Measurements from ENCODE around the gene BTBD19. TPM values are rescaled to one million over a fixed set of nuclear protein-coding genes. Genes with fewer than 3 reads are reported as not detected.

The BTBD19 gene
- total and polyA plus RNA-seq, 9 of the 15 experiments (the other 6 are each of a cell fraction or from before 2014, with no cell fraction given), result 0.22 to 2.0 (median 0.95) TPM

DNA sequence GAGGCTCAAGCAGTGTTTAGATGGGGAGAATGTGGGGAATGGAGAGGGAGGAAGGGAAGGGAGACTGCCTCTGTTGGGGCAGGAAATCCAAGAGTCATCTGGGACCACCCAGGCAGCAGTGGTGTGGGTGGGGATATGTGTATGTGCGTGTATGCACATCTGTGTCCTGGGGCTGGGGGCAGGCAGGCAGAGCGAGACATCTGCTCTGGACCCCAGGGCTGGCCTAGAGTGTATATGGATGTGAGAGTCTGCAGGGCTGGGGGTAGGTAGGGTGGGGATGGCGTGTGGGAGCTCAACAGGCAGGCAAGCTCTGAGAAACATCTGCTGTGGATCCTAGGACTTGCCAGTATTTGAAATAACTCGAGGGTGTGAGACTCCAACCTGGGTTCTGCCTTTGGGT is 31.3 kb downstream of the BTBD19 start:
- Histone ChIP-seq H3K9me3 (replicated peaks; ENCODE audit: control insufficient read depth, insufficient read depth, low read depth, low read length) (no peaks in the 10 kb centered on the region), H3K4me3 (no peak overlapping the region), H3K4me1 (replicated peaks in 1 of 2; ENCODE audit: control insufficient read depth in 2 of 2, insufficient read depth in 2 of 2, low read length in 2 of 2) (peaks cover 13 to 18% of the 10 kb centered on the region in 2 experiments), H3K9ac (ENCODE audit: insufficient read depth in 1 of 2, low read depth in 2 of 2, low read length in 2 of 2) (peak overlapping the region in 1 of 2 experiments; percentile 60; a peak in 2 of 4 replicates), H2AFZ (ENCODE audit: low read depth, low read length) (no peak overlapping the region), H3K4me2 (ENCODE audit: insufficient read depth, low read length) (no peak overlapping the region), H3K9me1 (ENCODE audit: control insufficient read depth, insufficient read depth, low read length) (no peaks in the 10 kb centered on the region), H4K20me1 (replicated peaks; ENCODE audit: control insufficient read depth, insufficient read depth, low read length) (no peaks in the 10 kb centered on the region), H3K36me3 (ENCODE audit: control insufficient read depth, insufficient read depth, low read length) (no peaks in the 10 kb centered on the region), H3K27me3 (ENCODE audit: control insufficient read depth in 2 of 2, insufficient read depth in 2 of 2, low read length in 2 of 2) (no peaks in the 10 kb centered on the region), H3K79me2 (ENCODE audit: control insufficient read depth, insufficient read depth, low read length) (no peaks in the 10 kb centered on the region), H3K27ac (ENCODE audit: extremely low read depth, low read depth, low read length) (no peak overlapping the region)
- CTCF ChIA-PET (ENCODE audit: low intra/inter-chr PET ratio), result no interaction called here
- WGBS (ENCODE audit: insufficient coverage, low coverage, missing lambda C conversion rate), result 56% methylated on average over 4 of the region's 4 CpGs
- intact Hi-C loops (cut with micrococcal nuclease), result loop anchor here (10.0 kb wide), 1 partner anchor 385 kb away; no protein-coding TSS in a partner anchor
- POLR2A ChIA-PET, result interaction anchor here (2.9 kb wide), 1 partner anchor 20 kb away, joined by 19 read pairs; no protein-coding TSS in a partner anchor
- DNase-seq (ENCODE audit: extremely low read depth in 1 of 4, low spot score in 3 of 4), result no peak
- no peak for ATAC-seq
- BruUV-seq (replicated peaks), result no TSS peak
- in situ Hi-C loops (cut with MboI), result loop anchor here (5.0 kb wide), 1 partner anchor 173 kb away; the partner anchor contains the start of genes HECTD3 and UROD
- no peak for FAIRE-seq
- TF ChIP-seq, protein P1, sequence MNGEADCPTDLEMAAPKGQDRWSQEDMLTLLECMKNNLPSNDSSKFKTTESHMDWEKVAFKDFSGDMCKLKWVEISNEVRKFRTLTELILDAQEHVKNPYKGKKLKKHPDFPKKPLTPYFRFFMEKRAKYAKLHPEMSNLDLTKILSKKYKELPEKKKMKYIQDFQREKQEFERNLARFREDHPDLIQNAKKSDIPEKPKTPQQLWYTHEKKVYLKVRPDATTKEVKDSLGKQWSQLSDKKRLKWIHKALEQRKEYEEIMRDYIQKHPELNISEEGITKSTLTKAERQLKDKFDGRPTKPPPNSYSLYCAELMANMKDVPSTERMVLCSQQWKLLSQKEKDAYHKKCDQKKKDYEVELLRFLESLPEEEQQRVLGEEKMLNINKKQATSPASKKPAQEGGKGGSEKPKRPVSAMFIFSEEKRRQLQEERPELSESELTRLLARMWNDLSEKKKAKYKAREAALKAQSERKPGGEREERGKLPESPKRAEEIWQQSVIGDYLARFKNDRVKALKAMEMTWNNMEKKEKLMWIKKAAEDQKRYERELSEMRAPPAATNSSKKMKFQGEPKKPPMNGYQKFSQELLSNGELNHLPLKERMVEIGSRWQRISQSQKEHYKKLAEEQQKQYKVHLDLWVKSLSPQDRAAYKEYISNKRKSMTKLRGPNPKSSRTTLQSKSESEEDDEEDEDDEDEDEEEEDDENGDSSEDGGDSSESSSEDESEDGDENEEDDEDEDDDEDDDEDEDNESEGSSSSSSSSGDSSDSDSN (IDR thresholded peaks at IDR 0.05; ENCODE audit: borderline replicate concordance in 1 of 2, low read depth in 2 of 2, low read length in 2 of 2), result no peak
- TF ChIP-seq ZNF253 (CRISPR knock-in tag; conservative IDR thresholded peaks at IDR 0.05) (no peak), TBP (optimal IDR thresholded peaks at IDR 0.05; ENCODE audit: low read depth, low read length) (no peak), ZNF436 (CRISPR knock-in tag; IDR thresholded peaks at IDR 0.05) (no peak), CHD2 (IDR thresholded peaks at IDR 0.05; ENCODE audit: low read depth, low read length) (no peak), CREBBP (IDR thresholded peaks at IDR 0.05; ENCODE audit: low read depth, low read length) (no peak), BRF1 (IDR thresholded peaks at IDR 0.05; ENCODE audit: borderline replicate concordance, extremely low read depth, insufficient read length) (no peak), POLR2H (tag; IDR thresholded peaks at IDR 0.05; ENCODE audit: low read depth) (no peak), CHD1 (IDR thresholded peaks at IDR 0.05; ENCODE audit: low read length) (no peak), MAFG (tag; conservative IDR thresholded peaks at IDR 0.05) (no peak)
- TF ChIP-seq, protein P2, sequence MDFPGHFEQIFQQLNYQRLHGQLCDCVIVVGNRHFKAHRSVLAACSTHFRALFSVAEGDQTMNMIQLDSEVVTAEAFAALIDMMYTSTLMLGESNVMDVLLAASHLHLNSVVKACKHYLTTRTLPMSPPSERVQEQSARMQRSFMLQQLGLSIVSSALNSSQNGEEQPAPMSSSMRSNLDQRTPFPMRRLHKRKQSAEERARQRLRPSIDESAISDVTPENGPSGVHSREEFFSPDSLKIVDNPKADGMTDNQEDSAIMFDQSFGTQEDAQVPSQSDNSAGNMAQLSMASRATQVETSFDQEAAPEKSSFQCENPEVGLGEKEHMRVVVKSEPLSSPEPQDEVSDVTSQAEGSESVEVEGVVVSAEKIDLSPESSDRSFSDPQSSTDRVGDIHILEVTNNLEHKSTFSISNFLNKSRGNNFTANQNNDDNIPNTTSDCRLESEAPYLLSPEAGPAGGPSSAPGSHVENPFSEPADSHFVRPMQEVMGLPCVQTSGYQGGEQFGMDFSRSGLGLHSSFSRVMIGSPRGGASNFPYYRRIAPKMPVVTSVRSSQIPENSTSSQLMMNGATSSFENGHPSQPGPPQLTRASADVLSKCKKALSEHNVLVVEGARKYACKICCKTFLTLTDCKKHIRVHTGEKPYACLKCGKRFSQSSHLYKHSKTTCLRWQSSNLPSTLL (IDR thresholded peaks at IDR 0.05), result no peak
- TF ChIP-seq, protein P3, sequence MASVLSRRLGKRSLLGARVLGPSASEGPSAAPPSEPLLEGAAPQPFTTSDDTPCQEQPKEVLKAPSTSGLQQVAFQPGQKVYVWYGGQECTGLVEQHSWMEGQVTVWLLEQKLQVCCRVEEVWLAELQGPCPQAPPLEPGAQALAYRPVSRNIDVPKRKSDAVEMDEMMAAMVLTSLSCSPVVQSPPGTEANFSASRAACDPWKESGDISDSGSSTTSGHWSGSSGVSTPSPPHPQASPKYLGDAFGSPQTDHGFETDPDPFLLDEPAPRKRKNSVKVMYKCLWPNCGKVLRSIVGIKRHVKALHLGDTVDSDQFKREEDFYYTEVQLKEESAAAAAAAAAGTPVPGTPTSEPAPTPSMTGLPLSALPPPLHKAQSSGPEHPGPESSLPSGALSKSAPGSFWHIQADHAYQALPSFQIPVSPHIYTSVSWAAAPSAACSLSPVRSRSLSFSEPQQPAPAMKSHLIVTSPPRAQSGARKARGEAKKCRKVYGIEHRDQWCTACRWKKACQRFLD (CRISPR knock-in tag; IDR thresholded peaks at IDR 0.05), result no peak
- TF ChIP-seq, protein P4, sequence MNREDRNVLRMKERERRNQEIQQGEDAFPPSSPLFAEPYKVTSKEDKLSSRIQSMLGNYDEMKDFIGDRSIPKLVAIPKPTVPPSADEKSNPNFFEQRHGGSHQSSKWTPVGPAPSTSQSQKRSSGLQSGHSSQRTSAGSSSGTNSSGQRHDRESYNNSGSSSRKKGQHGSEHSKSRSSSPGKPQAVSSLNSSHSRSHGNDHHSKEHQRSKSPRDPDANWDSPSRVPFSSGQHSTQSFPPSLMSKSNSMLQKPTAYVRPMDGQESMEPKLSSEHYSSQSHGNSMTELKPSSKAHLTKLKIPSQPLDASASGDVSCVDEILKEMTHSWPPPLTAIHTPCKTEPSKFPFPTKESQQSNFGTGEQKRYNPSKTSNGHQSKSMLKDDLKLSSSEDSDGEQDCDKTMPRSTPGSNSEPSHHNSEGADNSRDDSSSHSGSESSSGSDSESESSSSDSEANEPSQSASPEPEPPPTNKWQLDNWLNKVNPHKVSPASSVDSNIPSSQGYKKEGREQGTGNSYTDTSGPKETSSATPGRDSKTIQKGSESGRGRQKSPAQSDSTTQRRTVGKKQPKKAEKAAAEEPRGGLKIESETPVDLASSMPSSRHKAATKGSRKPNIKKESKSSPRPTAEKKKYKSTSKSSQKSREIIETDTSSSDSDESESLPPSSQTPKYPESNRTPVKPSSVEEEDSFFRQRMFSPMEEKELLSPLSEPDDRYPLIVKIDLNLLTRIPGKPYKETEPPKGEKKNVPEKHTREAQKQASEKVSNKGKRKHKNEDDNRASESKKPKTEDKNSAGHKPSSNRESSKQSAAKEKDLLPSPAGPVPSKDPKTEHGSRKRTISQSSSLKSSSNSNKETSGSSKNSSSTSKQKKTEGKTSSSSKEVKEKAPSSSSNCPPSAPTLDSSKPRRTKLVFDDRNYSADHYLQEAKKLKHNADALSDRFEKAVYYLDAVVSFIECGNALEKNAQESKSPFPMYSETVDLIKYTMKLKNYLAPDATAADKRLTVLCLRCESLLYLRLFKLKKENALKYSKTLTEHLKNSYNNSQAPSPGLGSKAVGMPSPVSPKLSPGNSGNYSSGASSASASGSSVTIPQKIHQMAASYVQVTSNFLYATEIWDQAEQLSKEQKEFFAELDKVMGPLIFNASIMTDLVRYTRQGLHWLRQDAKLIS (CRISPR knock-in tag; IDR thresholded peaks at IDR 0.05), result no peak

All from K562 (cell line).